SU-DHL-6 (cell line): ENCODE data around the gene GABBR2.

Source experiments
- H2AFZ ChIP-seq: fragments of 200-600 bp; sonication (generic); 2 replicates; pipeline ENCODE4 v1.6.1; 2014; ENCODE audit warnings: low read depth, mild to moderate bottlenecking, moderate library complexity, mixed read lengths, antibody characterized with exemption, low read length; ENCODE audit not compliant: severe bottlenecking
- H3F3A ChIP-seq: fragments of 200-600 bp; shearing (Covaris generic); 2 replicates; pipeline ENCODE4 v1.6.0; 2016; ENCODE audit warnings: antibody characterized with exemption, mild to moderate bottlenecking; ENCODE audit not compliant: insufficient read depth
- H3K27ac ChIP-seq: fragments of 200-600 bp; sonication (generic); 2 replicates; pipeline ENCODE4 v1.5.1; 2016; ENCODE audit warnings: low read depth, mild to moderate bottlenecking, low read length, moderate library complexity, mixed read lengths
- H3K27me3 ChIP-seq: fragments of 200-600 bp; sonication (generic), shearing (Covaris generic); 2 replicates; pipeline ENCODE4 v1.6.0; 2014; ENCODE audit warnings: mild to moderate bottlenecking, low read length
- H3K36me3 ChIP-seq: fragments of 200-600 bp; sonication (generic); 2 replicates; pipeline ENCODE4 v1.6.1; 2014; ENCODE audit warnings: mild to moderate bottlenecking, low read length, mixed read lengths
- H3K4me2 ChIP-seq: fragments of 300-600, 200-600 bp; shearing (Covaris generic), sonication (generic); 2 replicates; pipeline ENCODE4 v1.6.0; 2014; ENCODE audit warnings: low read length, low read depth, mild to moderate bottlenecking; ENCODE audit not compliant: poor library complexity, severe bottlenecking
- H3K4me3 ChIP-seq: fragments of 200-600 bp; sonication (generic); 2 replicates; pipeline ENCODE4 v1.5.1; 2014; ENCODE audit warnings: antibody characterized with exemption, low read length, mild to moderate bottlenecking, mixed read lengths; ENCODE audit not compliant: insufficient read depth, poor library complexity, severe bottlenecking
- H3K79me2 ChIP-seq: fragments of 200-600 bp; sonication (generic); 2 replicates; pipeline ENCODE4 v1.6.1; 2014; ENCODE audit warnings: mild to moderate bottlenecking, low read length, moderate library complexity; ENCODE audit not compliant: insufficient read depth
- H3K9ac ChIP-seq: fragments of 200-600 bp; sonication (generic); 2 replicates; pipeline ENCODE4 v1.7.0; 2014; ENCODE audit warnings: mild to moderate bottlenecking, low read length
- H3K9me2 ChIP-seq: fragments of 200-600 bp; sonication (generic); replicated peaks from 2 replicates; pipeline ENCODE4 v1.6.1; 2014; ENCODE audit warnings: low read length; ENCODE audit not compliant: insufficient read depth
- H3K9me3 ChIP-seq: fragments of 200-600 bp; sonication (generic); 2 replicates; pipeline ENCODE4 v1.6.1; 2014; ENCODE audit warnings: low read length, mixed read lengths; ENCODE audit not compliant: insufficient read depth
- H4K20me1 ChIP-seq: fragments of 200-600 bp; sonication (generic); 2 replicates; pipeline ENCODE4 v1.6.1; 2014; ENCODE audit warnings: low read depth, mild to moderate bottlenecking, antibody characterized with exemption, low read length, moderate library complexity, mixed read lengths
- CTCF ChIP-seq: fragments of 200-600 bp; sonication (generic); IDR thresholded peaks from one replicate; pipeline ENCODE4 v1.5.1; 2017; ENCODE audit warnings: antibody characterized with exemption, mild to moderate bottlenecking, low read length, moderate library complexity; ENCODE audit not compliant: insufficient read depth, poor library complexity, severe bottlenecking
- EZH2phosphoT487 ChIP-seq: fragments of 200-600 bp; sonication (generic), shearing (Covaris generic); conservative IDR thresholded peaks from 2 replicates; pipeline ENCODE4 v1.6.1; 2018; ENCODE audit warnings: mild to moderate bottlenecking, antibody characterized with exemption, low read length, moderate library complexity, mixed read lengths

Gene GABBR2

GRCh38 chr9:98341157-98342097, 367.3 kb downstream of the GABBR2 start:
- H3F3A ChIP-seq, result no peaks in the 10 kb centered on the region
- H3K9ac ChIP-seq, result no peak overlapping the region
- peaks cover 3% of the 10 kb centered on the region; the same call in 1 of the 2 replicates for H3K27me3 ChIP-seq
- TF ChIP-seq CTCF (no peak), EZH2phosphoT487 (no peak)
- H3K36me3 ChIP-seq, result no peaks in the 10 kb centered on the region
- H3K9me3 ChIP-seq, result no peaks in the 10 kb centered on the region
- no peaks in the 10 kb centered on the region for H4K20me1 ChIP-seq
- H2AFZ ChIP-seq, result no peak overlapping the region
- H3K9me2 ChIP-seq, result no peaks in the 10 kb centered on the region
- no peaks in the 10 kb centered on the region for H3K79me2 ChIP-seq
- H3K4me3 ChIP-seq, result no peak overlapping the region
- H3K4me2 ChIP-seq, result no peak overlapping the region
- H3K27ac ChIP-seq, result no peak overlapping the region

- Histone ChIP-seq H4K20me1 (no peaks in the 10 kb centered on the region), H3K79me2 (no peaks in the 10 kb centered on the region), H3K9ac (no peak overlapping the region), H3F3A (no peaks in the 10 kb centered on the region), H3K4me2 (no peak overlapping the region), H3K27me3 (no peaks in the 10 kb centered on the region), H3K27ac (no peak overlapping the region), H3K36me3 (no peaks in the 10 kb centered on the region), H3K4me3 (no peak overlapping the region), H3K9me2 (no peaks in the 10 kb centered on the region), H3K9me3 (no peaks in the 10 kb centered on the region), H2AFZ (no peak overlapping the region)
- TF ChIP-seq EZH2phosphoT487 (no peak), CTCF (no peak)
Observed at GRCh38 chr9:98339987-98340800, 368.5 kb downstream of the GABBR2 start.

GRCh38 chr9:98335661-98336060, 373.1 kb downstream of the GABBR2 start:
- H3K36me3 ChIP-seq, result no peaks in the 10 kb centered on the region
- H3F3A ChIP-seq, result no peaks in the 10 kb centered on the region
- no peaks in the 10 kb centered on the region for H4K20me1 ChIP-seq
- H3K4me2 ChIP-seq, result no peak overlapping the region
- TF ChIP-seq EZH2phosphoT487, result no peak
- no peak for TF ChIP-seq CTCF
- H3K9me2 ChIP-seq, result no peaks in the 10 kb centered on the region
- no peak overlapping the region for H2AFZ ChIP-seq
- no peak overlapping the region for H3K27ac ChIP-seq
- no peaks in the 10 kb centered on the region for H3K27me3 ChIP-seq
- H3K4me3 ChIP-seq, result no peak overlapping the region
- H3K9me3 ChIP-seq, result no peaks in the 10 kb centered on the region
- H3K9ac ChIP-seq, result no peak overlapping the region
- no peaks in the 10 kb centered on the region for H3K79me2 ChIP-seq
